Measurements from ENCODE around the gene LHFPL6. TPM values are rescaled to one million over a fixed set of nuclear protein-coding genes. Genes with fewer than 3 reads are reported as not detected.
A peak's percentile ranks its signal among the peaks of the same experiment; 100 is the strongest.

The LHFPL6 gene
- total RNA-seq, 1 donor from 2014 or later, result 24.5 TPM

- FAIRE-seq (no peak), DNase-seq (ENCODE audit: low spot score in 2 of 2) (no peak)
Observed at GRCh38 chr13:39324806-39325311, 278.1 kb downstream of the LHFPL6 start.

- FAIRE-seq (no peak), DNase-seq (ENCODE audit: low spot score in 2 of 2) (no peak)
Observed at GRCh38 chr13:39322836-39323585, 280.0 kb downstream of the LHFPL6 start.

- FAIRE-seq (no peak), DNase-seq (ENCODE audit: low spot score in 2 of 2) (no peak)
Observed at GRCh38 chr13:39321574-39321973, 281.4 kb downstream of the LHFPL6 start.

GRCh38 chr13:39318161-39318560, 284.8 kb downstream of the LHFPL6 start:
- FAIRE-seq, result no peak
- DNase-seq (ENCODE audit: low spot score in 2 of 2), result no peak

GRCh38 chr13:39317291-39317690, 285.7 kb downstream of the LHFPL6 start:
- DNase-seq (ENCODE audit: low spot score in 2 of 2) (peak in 1 of 2 donors; percentile 16), FAIRE-seq (no peak)

- no peak for DNase-seq (ENCODE audit: low spot score in 2 of 2)
- no peak for FAIRE-seq
Observed at GRCh38 chr13:39315796-39316195, 287.2 kb downstream of the LHFPL6 start.

- FAIRE-seq (no peak), DNase-seq (ENCODE audit: low spot score in 2 of 2) (no peak)
Observed at GRCh38 chr13:39313721-39314120, 289.3 kb downstream of the LHFPL6 start.

- FAIRE-seq (no peak), DNase-seq (ENCODE audit: low spot score in 2 of 2) (no peak)
Observed at GRCh38 chr13:39312596-39312995, 290.4 kb downstream of the LHFPL6 start.

- FAIRE-seq (no peak), DNase-seq (ENCODE audit: low spot score in 2 of 2) (no peak)
Observed at GRCh38 chr13:39311619-39312018, 291.4 kb downstream of the LHFPL6 start.

GRCh38 chr13:39310961-39311360, 292.0 kb downstream of the LHFPL6 start:
- no peak for FAIRE-seq
- no peak for DNase-seq (ENCODE audit: low spot score in 2 of 2)

- no peak for DNase-seq (ENCODE audit: low spot score in 2 of 2)
- no peak for FAIRE-seq
Observed at GRCh38 chr13:39306639-39307589, 296.1 kb downstream of the LHFPL6 start.

GRCh38 chr13:39302820-39303219, 300.2 kb downstream of the LHFPL6 start:
- no peak for DNase-seq (ENCODE audit: low spot score in 2 of 2)
- no peak for FAIRE-seq

GRCh38 chr13:39298951-39299350, 304.0 kb downstream of the LHFPL6 start:
- DNase-seq (ENCODE audit: low spot score in 2 of 2) (no peak), FAIRE-seq (no peak)

- FAIRE-seq (no peak), DNase-seq (ENCODE audit: low spot score in 2 of 2) (no peak)
Observed at GRCh38 chr13:39297664-39298171, 305.3 kb downstream of the LHFPL6 start.

- no peak for FAIRE-seq
- DNase-seq (ENCODE audit: low spot score in 2 of 2), result no peak
Observed at GRCh38 chr13:39297023-39297422, 306.0 kb downstream of the LHFPL6 start.

GRCh38 chr13:39296193-39296592, 306.8 kb downstream of the LHFPL6 start:
- FAIRE-seq, result no peak
- DNase-seq (ENCODE audit: low spot score in 2 of 2), result no peak

Other genes starting within 250 kb of the LHFPL6 start
- 44.4 TPM for gene COG6, start 52.5 kb upstream of the LHFPL6 start, total RNA-seq